ENCODE measurements around the gene IL10RA. TPM values are rescaled to one million over a fixed set of nuclear protein-coding genes. Genes with fewer than 3 reads are reported as not detected.

The IL10RA gene
- total RNA-seq, 1 experiment from 2014 or later = 1.7 TPM

DNA sequence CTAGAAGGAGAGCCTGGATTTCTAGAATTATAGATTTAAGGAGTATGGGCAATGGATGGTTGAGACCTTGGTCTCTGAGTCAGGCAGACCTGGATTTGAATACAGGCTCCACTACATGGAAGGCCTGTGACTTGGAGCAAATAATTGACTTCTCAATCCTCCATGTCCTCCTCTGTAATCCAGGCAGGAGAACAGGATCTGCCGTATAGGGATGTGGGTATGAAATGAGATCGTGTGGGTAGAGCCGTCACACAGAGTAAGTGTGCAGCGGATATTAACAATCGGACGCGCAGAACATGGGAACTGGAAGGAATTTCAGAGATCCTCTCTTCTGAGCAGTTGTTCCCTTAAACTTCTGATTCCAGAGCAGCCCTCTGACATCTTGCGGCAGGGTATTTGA, 45.5 kb upstream of the IL10RA start:
- H3K9me2 ChIP-seq (ENCODE audit: insufficient read depth) = no peaks in the 10 kb centered on the region
- H3K27ac ChIP-seq (ENCODE audit: low read depth, low read length) = no peak overlapping the region
- ChIA-PET POLR2A (no interaction called here), CTCF (interaction anchor here (9.1 kb wide), 1 partner anchor 120 kb away, joined by 224 read pairs; the partner anchor contains the start of gene FXYD2), RAD21 (ENCODE audit: low non-redundant PET in 1 of 2, low total read pairs in 2 of 2, uncharacterized antibody in 2 of 2, unreplicated experiment in 2 of 2) (no interaction called here)
- no peaks in the 10 kb centered on the region for H3K79me2 ChIP-seq (ENCODE audit: insufficient read depth, low read length)
- no peak overlapping the region for H3K4me3 ChIP-seq (replicated peaks in 1 of 2; ENCODE audit: low read depth in 1 of 2, low read length in 2 of 2)
- DNase-seq (ENCODE audit: low read depth, low spot score) = no peak
- H3K4me2 ChIP-seq (ENCODE audit: low read length) = peak overlapping the region; percentile 47; the same call in 1 of the 2 replicates
- intact Hi-C loops (cut with micrococcal nuclease) = loop anchor here (10.0 kb wide), 1 partner anchor 516 kb away; no protein-coding TSS in a partner anchor
- TF ChIP-seq CEBPB (IDR thresholded peaks at IDR 0.05; ENCODE audit: low read depth) (no peak), SP1 (IDR thresholded peaks at IDR 0.05; ENCODE audit: low read depth) (no peak), ZNF274 (IDR thresholded peaks at IDR 0.05; ENCODE audit: low read depth, low read length) (no peak), YY1 (IDR thresholded peaks at IDR 0.05; ENCODE audit: extremely low read depth, insufficient replicate concordance, low read depth, low read length) (no peak), ELF1 (IDR thresholded peaks at IDR 0.05; ENCODE audit: borderline replicate concordance, low read depth) (no peak), ZFX (IDR thresholded peaks at IDR 0.05) (no peak), POLR2AphosphoS5 (IDR thresholded peaks at IDR 0.05; ENCODE audit: low read depth, low read length) (no peak), FOSL1 (IDR thresholded peaks at IDR 0.05; ENCODE audit: low read depth) (no peak), SRF (IDR thresholded peaks at IDR 0.05; ENCODE audit: low read depth) (no peak), RAD21 (IDR thresholded peaks at IDR 0.05; ENCODE audit: low read depth) (no peak)
- TF ChIP-seq, protein P1, sequence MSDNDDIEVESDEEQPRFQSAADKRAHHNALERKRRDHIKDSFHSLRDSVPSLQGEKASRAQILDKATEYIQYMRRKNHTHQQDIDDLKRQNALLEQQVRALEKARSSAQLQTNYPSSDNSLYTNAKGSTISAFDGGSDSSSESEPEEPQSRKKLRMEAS (IDR thresholded peaks at IDR 0.05) = no peak
- TF ChIP-seq, protein P2, sequence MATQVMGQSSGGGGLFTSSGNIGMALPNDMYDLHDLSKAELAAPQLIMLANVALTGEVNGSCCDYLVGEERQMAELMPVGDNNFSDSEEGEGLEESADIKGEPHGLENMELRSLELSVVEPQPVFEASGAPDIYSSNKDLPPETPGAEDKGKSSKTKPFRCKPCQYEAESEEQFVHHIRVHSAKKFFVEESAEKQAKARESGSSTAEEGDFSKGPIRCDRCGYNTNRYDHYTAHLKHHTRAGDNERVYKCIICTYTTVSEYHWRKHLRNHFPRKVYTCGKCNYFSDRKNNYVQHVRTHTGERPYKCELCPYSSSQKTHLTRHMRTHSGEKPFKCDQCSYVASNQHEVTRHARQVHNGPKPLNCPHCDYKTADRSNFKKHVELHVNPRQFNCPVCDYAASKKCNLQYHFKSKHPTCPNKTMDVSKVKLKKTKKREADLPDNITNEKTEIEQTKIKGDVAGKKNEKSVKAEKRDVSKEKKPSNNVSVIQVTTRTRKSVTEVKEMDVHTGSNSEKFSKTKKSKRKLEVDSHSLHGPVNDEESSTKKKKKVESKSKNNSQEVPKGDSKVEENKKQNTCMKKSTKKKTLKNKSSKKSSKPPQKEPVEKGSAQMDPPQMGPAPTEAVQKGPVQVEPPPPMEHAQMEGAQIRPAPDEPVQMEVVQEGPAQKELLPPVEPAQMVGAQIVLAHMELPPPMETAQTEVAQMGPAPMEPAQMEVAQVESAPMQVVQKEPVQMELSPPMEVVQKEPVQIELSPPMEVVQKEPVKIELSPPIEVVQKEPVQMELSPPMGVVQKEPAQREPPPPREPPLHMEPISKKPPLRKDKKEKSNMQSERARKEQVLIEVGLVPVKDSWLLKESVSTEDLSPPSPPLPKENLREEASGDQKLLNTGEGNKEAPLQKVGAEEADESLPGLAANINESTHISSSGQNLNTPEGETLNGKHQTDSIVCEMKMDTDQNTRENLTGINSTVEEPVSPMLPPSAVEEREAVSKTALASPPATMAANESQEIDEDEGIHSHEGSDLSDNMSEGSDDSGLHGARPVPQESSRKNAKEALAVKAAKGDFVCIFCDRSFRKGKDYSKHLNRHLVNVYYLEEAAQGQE (IDR thresholded peaks at IDR 0.05; ENCODE audit: low read depth) = no peak
- TF ChIP-seq, protein P3, sequence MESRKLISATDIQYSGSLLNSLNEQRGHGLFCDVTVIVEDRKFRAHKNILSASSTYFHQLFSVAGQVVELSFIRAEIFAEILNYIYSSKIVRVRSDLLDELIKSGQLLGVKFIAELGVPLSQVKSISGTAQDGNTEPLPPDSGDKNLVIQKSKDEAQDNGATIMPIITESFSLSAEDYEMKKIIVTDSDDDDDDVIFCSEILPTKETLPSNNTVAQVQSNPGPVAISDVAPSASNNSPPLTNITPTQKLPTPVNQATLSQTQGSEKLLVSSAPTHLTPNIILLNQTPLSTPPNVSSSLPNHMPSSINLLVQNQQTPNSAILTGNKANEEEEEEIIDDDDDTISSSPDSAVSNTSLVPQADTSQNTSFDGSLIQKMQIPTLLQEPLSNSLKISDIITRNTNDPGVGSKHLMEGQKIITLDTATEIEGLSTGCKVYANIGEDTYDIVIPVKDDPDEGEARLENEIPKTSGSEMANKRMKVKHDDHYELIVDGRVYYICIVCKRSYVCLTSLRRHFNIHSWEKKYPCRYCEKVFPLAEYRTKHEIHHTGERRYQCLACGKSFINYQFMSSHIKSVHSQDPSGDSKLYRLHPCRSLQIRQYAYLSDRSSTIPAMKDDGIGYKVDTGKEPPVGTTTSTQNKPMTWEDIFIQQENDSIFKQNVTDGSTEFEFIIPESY (IDR thresholded peaks at IDR 0.05; ENCODE audit: extremely low read depth, insufficient replicate concordance, low read length) = no peak
- no peak overlapping the region for H3K9ac ChIP-seq (ENCODE audit: low read length)
- H3K36me3 ChIP-seq (ENCODE audit: control insufficient read depth in 1 of 2, insufficient read depth in 2 of 2, low read length in 2 of 2) = no peaks in the 10 kb centered on the region
- no peaks in the 10 kb centered on the region for H3K9me3 ChIP-seq (ENCODE audit: control insufficient read depth in 1 of 2, insufficient read depth in 1 of 2, low read depth in 1 of 2, low read length in 2 of 2)
- H4K20me1 ChIP-seq (ENCODE audit: insufficient read depth) = no peaks in the 10 kb centered on the region
- no peak overlapping the region for H2AFZ ChIP-seq (ENCODE audit: low read depth, low read length, poor library complexity, severe bottlenecking)
- peaks cover 5 to 17% of the 10 kb centered on the region in 2 experiments; a peak in 3 of 4 replicates for H3K4me1 ChIP-seq (ENCODE audit: control insufficient read depth in 1 of 2, insufficient read depth in 2 of 2, low read length in 2 of 2)
- no peak for ATAC-seq
- H3K27me3 ChIP-seq (ENCODE audit: insufficient read depth, low read length) = no peaks in the 10 kb centered on the region
- BruUV-seq (replicated peaks) = no TSS peak

Data from HCT116 (cell line).